Smooth muscle cell (in vitro differentiated cells): ENCODE measurements around the gene ANKRD12. TPM values are rescaled to one million over a fixed set of nuclear protein-coding genes. Genes with fewer than 3 reads are reported as not detected.

ENCODE experiments used
- DNase-seq: peaks from one replicate; lab custom pipeline; 2025; ENCODE audit not compliant: unreplicated experiment; lab: John Stamatoyannopoulos, UW
- H2AFZ ChIP-seq: fragments of 200-600 bp; sonication (generic); 2 replicates; pipeline ENCODE4 v1.6.0; 2016; ENCODE audit warnings: antibody characterized with exemption, low read depth, mild to moderate bottlenecking
- H3F3A ChIP-seq: fragments of 200-600 bp; sonication (generic); 2 replicates; pipeline ENCODE4 v1.6.0; 2017; ENCODE audit warnings: antibody characterized with exemption, low read depth
- H3K27ac ChIP-seq: fragments of 200-600 bp; sonication (generic); 2 replicates; pipeline ENCODE4 v1.5.1; 2016; ENCODE audit warnings: low read depth, mild to moderate bottlenecking
- H3K27me3 ChIP-seq: fragments of 200-600 bp; sonication (generic); 2 replicates; pipeline ENCODE4 v1.6.1; 2016; ENCODE audit warnings: low read depth, mild to moderate bottlenecking
- H3K36me3 ChIP-seq: fragments of 200-600 bp; sonication (generic); 2 replicates; pipeline ENCODE4 v1.5.1; 2016; ENCODE audit warnings: low read depth
- H3K4me1 ChIP-seq: fragments of 200-600 bp; sonication (generic); 2 replicates; pipeline ENCODE4 v1.5.1; 2016; ENCODE audit warnings: low read depth
- H3K4me2 ChIP-seq: fragments of 200-600 bp; sonication (generic); 2 replicates; pipeline ENCODE4 v1.6.0; 2016; ENCODE audit warnings: mild to moderate bottlenecking
- H3K4me3 ChIP-seq: fragments of 200-600 bp; sonication (generic); 2 replicates; pipeline ENCODE4 v1.5.1; 2016; ENCODE audit warnings: mild to moderate bottlenecking
- H3K79me2 ChIP-seq: fragments of 200-600 bp; sonication (generic); 2 replicates; pipeline ENCODE4 v1.6.0; 2016; ENCODE audit warnings: low read depth, mild to moderate bottlenecking
- H3K9ac ChIP-seq: fragments of 200-600 bp; sonication (generic); 2 replicates; pipeline ENCODE4 v1.6.0; 2016; ENCODE audit warnings: low read depth
- H3K9me3 ChIP-seq: fragments of 200-600 bp; sonication (generic); replicated peaks from 2 replicates; pipeline ENCODE4 v1.5.1; 2016; ENCODE audit warnings: low read depth
- H4K20me1 ChIP-seq: fragments of 200-600 bp; sonication (generic); 2 replicates; pipeline ENCODE4 v1.6.0; 2016; ENCODE audit warnings: low read depth
- CTCF ChIP-seq: fragments of 200-600 bp; sonication (generic); IDR thresholded peaks from 2 replicates; pipeline ENCODE4 v1.5.1; 2017; ENCODE audit warnings: borderline replicate concordance, mild to moderate bottlenecking, antibody characterized with exemption; ENCODE audit not compliant: insufficient read depth, poor library complexity, severe bottlenecking
- whole genome bisulfite sequencing: methylation state at CpG from one replicate; pipeline ENCODE4 v1.1.7; 2016; ENCODE audit warnings: low lambda C conversion rate; 5-methylcytosine and 5-hydroxymethylcytosine counted together
- polyA plus RNA-seq: library from polyadenylated mRNA; unstranded; fragments of >200 nt; fragmentation: Nextera tagmentation; extraction: Ambion mirVana; gene quantifications from 2 replicates; pipeline ENCODE4 v1.2.1, GENCODE V29; 2016
- total RNA-seq: library from RNA; depleted of rRNA; stranded (reverse); fragments of >200 nt; gene quantifications from 2 replicates; pipeline ENCODE4 v1.2.3, GENCODE V29; 2014

Gene ANKRD12
- total and polyA plus RNA-seq, 2 experiments from 2014 or later = 28.8 to 43.7 TPM

- peaks cover 8% of the 10 kb centered on the region for H3K4me1 ChIP-seq
- no peaks in the 10 kb centered on the region for H3K9me3 ChIP-seq
- DNase-seq = no peak
- no peaks in the 10 kb centered on the region for H3K79me2 ChIP-seq
- no peaks in the 10 kb centered on the region for H3K36me3 ChIP-seq
- H3K4me3 ChIP-seq = no peak overlapping the region
- no peak for TF ChIP-seq CTCF
- H4K20me1 ChIP-seq = no peaks in the 10 kb centered on the region
- no peaks in the 10 kb centered on the region for H3F3A ChIP-seq
- H3K27me3 ChIP-seq = no peaks in the 10 kb centered on the region
- peak overlapping the region; percentile 78 for H3K9ac ChIP-seq
- WGBS = 47% methylated on average over 7 of the region's 7 CpGs
- H3K4me2 ChIP-seq = peak overlapping the region; percentile 44
- peak overlapping the region; percentile 93 for H3K27ac ChIP-seq
- peak overlapping the region; percentile 67 for H2AFZ ChIP-seq
Observed at GRCh38 chr18:9094307-9095226, 42.0 kb upstream of the ANKRD12 start.

GRCh38 chr18:9095297-9096006, 41.1 kb upstream of the ANKRD12 start:
- H3K36me3 ChIP-seq = no peaks in the 10 kb centered on the region
- H3K9me3 ChIP-seq = no peaks in the 10 kb centered on the region
- peak overlapping the region; percentile 78 for H3K9ac ChIP-seq
- no peak for DNase-seq
- peak overlapping the region; percentile 93 for H3K27ac ChIP-seq
- no peaks in the 10 kb centered on the region for H3F3A ChIP-seq
- peak overlapping the region; percentile 16 for H2AFZ ChIP-seq
- H3K4me1 ChIP-seq = peaks cover 8% of the 10 kb centered on the region
- TF ChIP-seq CTCF = no peak
- no peaks in the 10 kb centered on the region for H3K79me2 ChIP-seq
- no peaks in the 10 kb centered on the region for H4K20me1 ChIP-seq
- H3K4me3 ChIP-seq = no peak overlapping the region
- no peaks in the 10 kb centered on the region for H3K27me3 ChIP-seq
- WGBS = 63% methylated on average over 9 of the region's 9 CpGs
- peak overlapping the region; percentile 44 for H3K4me2 ChIP-seq

- peak overlapping the region; percentile 16 for H2AFZ ChIP-seq
- no peaks in the 10 kb centered on the region for H4K20me1 ChIP-seq
- H3K9me3 ChIP-seq = no peaks in the 10 kb centered on the region
- peaks cover 8% of the 10 kb centered on the region for H3K4me1 ChIP-seq
- no peaks in the 10 kb centered on the region for H3K27me3 ChIP-seq
- H3K9ac ChIP-seq = peak overlapping the region; percentile 78
- no peaks in the 10 kb centered on the region for H3F3A ChIP-seq
- H3K4me3 ChIP-seq = no peak overlapping the region
- H3K79me2 ChIP-seq = no peaks in the 10 kb centered on the region
- no peak for DNase-seq
- TF ChIP-seq CTCF = no peak
- 88% methylated on average over 3 of the region's 3 CpGs for WGBS
- no peak overlapping the region for H3K4me2 ChIP-seq
- peak overlapping the region; percentile 93 for H3K27ac ChIP-seq
- no peaks in the 10 kb centered on the region for H3K36me3 ChIP-seq
Observed at GRCh38 chr18:9096007-9096371, 40.6 kb upstream of the ANKRD12 start.
